ENCODE results near the gene TBC1D22A. TPM values are rescaled to one million over a fixed set of nuclear protein-coding genes. Genes with fewer than 3 reads are reported as not detected.

Gene TBC1D22A
- total and polyA plus RNA-seq, 10 of the 15 experiments (the other 5 are each of a cell fraction or from before 2014, with no cell fraction given): 0.63 to 44.7 (median 27.4) TPM

- ATAC-seq (no peak), DNase-seq (ENCODE audit: low read depth, low spot score) (no peak), FAIRE-seq (no peak)
- Histone ChIP-seq H3K4me1 (ENCODE audit: control insufficient read depth, insufficient read depth, low read length) (no peaks in the 10 kb centered on the region), H3K9me3 (replicated peaks; ENCODE audit: control insufficient read depth, insufficient read depth, low read length) (no peaks in the 10 kb centered on the region), H3K79me2 (ENCODE audit: control insufficient read depth, insufficient read depth, low read length) (no peaks in the 10 kb centered on the region), H3K27ac (ENCODE audit: control insufficient read depth, insufficient read depth) (no peak overlapping the region), H4K20me1 (ENCODE audit: control insufficient read depth, insufficient read depth) (no peaks in the 10 kb centered on the region), H3K27me3 (replicated peaks in 1 of 2; ENCODE audit: control insufficient read depth in 2 of 2, insufficient read depth in 2 of 2, low read length in 1 of 2) (no peaks in the 10 kb centered on the region), H3K36me3 (ENCODE audit: control insufficient read depth in 2 of 2, insufficient read depth in 2 of 2, low read length in 1 of 2) (peaks cover 4 to 6% of the 10 kb centered on the region in 2 experiments; a peak in 3 of 4 replicates), H3K9ac (ENCODE audit: control insufficient read depth, insufficient read depth, low read length) (no peak overlapping the region), H2AFZ (ENCODE audit: control insufficient read depth, low read depth, low read length) (no peak overlapping the region), H3K4me2 (ENCODE audit: control insufficient read depth, insufficient read depth) (no peak overlapping the region), H3K4me3 (no peak overlapping the region)
- SMC1A ChIA-PET (ENCODE audit: uncharacterized antibody, unreplicated experiment): no interaction called here
- in situ Hi-C loops (cut with MboI) (loop anchor here (10.0 kb wide), 1 partner anchor 57 kb away; no protein-coding TSS in a partner anchor), intact Hi-C loops (cut with micrococcal nuclease; ENCODE audit: unreplicated experiment) (no loop called here)
- POLR2A ChIA-PET: no interaction called here
- BruUV-seq (replicated peaks): no TSS peak
- CTCF ChIA-PET: no interaction called here
- RAD21 ChIA-PET (ENCODE audit: unreplicated experiment): no interaction called here
- WGBS (ENCODE audit: insufficient coverage, insufficient replicate concordance, low lambda C conversion rate, missing lambda C conversion rate): 79% methylated on average over 9 of the region's 9 CpGs
- TF ChIP-seq REST (IDR thresholded peaks at IDR 0.05; ENCODE audit: low read depth, low read length) (no peak), ZNF274 (IDR thresholded peaks at IDR 0.05; ENCODE audit: insufficient read depth, insufficient read length) (no peak), MEF2B (IDR thresholded peaks at IDR 0.05; ENCODE audit: partially characterized antibody, poor library complexity, severe bottlenecking) (no peak), BHLHE40 (IDR thresholded peaks at IDR 0.05; ENCODE audit: borderline replicate concordance in 1 of 2, low read depth in 2 of 2, low read length in 1 of 2) (no peak), EZH2 (IDR thresholded peaks at IDR 0.05; ENCODE audit: borderline replicate concordance, control insufficient read depth, low read depth, low read length) (no peak), NFXL1 (IDR thresholded peaks at IDR 0.05; ENCODE audit: borderline replicate concordance) (no peak), TCF7 (IDR thresholded peaks at IDR 0.05; ENCODE audit: borderline replicate concordance) (no peak), E4F1 (IDR thresholded peaks at IDR 0.05; ENCODE audit: borderline replicate concordance, partially characterized antibody) (no peak), SUZ12 (IDR thresholded peaks at IDR 0.05; ENCODE audit: unreplicated experiment) (no peak), ZSCAN29 (IDR thresholded peaks at IDR 0.05) (no peak), YBX1 (IDR thresholded peaks at IDR 0.05) (no peak), POLR2AphosphoS5 (IDR thresholded peaks at IDR 0.05; ENCODE audit: low read length) (no peak), SMARCA5 (IDR thresholded peaks at IDR 0.05) (no peak), HSF1 (IDR thresholded peaks at IDR 0.05; ENCODE audit: low read depth, low read length) (no peak), BCLAF1 (IDR thresholded peaks at IDR 0.05) (no peak)
Measured at GRCh38 chr22:47027766-47028165, 265.3 kb downstream of the TBC1D22A start.

Measured in GM12878 (cell line).